Activated CD4-positive, alpha-beta T cell treated with anti-CD3 and anti-CD28 coated beads, Interleukin-2, Interleukin-6, amounts not matched to agents 100 ng/mL and 50 ng/mL, durations not matched to agents 16 hours and 8 hours (primary cell): Measurements from ENCODE around the gene L3MBTL4.
"Not testable (repeated sequence)": the region's sequence is repeated elsewhere in the genome, so short reads cannot be mapped to it uniquely, and the experiment has no call there.

ENCODE experiments used
- DNase-seq: peaks from one replicate; pipeline ENCODE4 v3.0.0-alpha.2; 2020

Gene L3MBTL4

DNA sequence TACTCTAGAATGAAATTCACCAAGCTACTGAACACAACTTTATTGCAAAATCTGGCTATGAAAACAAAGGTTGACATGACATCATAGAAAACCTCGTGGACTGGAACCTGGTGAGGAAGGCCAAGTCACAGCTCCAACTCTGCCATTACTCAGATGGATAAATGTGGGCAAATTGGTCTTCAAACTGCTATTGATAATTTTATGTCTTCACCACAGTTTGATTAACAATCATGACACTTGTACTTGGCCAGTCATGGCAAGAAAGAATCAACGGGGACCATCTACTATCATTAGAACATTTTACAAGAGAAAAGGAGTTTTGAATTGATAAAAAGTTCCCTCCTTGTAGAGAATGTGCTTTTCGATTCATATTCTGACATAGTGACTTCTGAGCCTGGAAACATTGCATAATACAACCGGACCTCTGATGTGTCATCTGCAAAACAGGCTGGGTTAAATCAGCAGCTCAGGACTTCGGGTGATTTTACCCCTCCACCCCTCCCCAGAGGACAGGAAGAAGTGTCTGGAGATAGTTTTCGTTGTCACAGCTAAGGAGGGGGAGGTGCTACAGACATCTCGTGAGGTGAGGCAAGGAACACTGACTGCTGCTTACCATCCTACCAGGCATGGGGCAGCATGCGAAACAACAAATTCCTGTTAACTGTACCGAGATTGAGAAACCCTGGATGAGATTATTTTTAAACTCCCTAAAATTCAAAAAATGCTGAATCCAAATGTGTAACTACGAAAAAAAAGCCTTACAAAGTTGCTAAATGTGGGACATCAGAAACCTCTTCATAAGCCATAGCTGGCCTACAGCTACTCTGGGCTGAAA is 8.4 kb downstream of the L3MBTL4 start:
- no peak for DNase-seq

DNA sequence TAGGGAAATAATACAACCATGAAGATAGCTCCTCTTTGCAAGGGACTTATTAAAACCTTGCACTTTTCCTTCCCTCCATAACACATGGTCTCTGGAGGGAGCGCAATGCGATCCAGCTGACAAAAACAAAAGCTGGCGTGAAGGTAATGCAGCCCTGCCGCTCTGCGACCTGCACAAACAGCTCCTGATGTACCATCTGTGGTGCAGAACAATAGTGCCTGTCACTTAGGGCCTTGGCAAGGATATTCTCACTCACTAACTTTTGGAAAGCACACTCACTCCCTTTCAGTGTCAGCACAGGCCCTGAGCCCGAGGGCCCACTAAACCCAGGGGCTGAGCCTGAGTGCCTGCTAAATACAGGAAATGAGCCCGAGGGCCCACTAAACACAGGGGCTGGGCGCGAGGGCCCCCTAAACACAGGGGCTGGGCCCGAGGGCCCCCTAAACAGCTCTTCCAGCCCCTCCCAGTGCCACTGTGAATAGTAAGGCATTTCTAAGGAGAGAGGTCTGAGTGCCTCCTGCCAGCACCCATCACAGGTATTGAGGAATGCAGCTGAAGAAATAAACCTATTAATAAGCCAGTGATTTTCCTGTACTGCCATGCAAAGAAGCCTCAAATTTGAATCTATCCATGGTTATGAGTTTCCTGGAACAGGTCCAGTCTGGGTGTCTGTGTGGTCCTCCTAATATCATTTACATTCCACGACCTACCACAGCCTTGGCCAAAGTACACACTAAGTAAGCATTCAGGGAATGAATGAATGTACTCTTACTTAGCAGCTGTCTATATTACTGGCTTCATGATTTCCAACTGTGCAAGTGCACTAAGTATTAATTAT is 9.3 kb downstream of the L3MBTL4 start:
- DNase-seq, result no peak

DNA sequence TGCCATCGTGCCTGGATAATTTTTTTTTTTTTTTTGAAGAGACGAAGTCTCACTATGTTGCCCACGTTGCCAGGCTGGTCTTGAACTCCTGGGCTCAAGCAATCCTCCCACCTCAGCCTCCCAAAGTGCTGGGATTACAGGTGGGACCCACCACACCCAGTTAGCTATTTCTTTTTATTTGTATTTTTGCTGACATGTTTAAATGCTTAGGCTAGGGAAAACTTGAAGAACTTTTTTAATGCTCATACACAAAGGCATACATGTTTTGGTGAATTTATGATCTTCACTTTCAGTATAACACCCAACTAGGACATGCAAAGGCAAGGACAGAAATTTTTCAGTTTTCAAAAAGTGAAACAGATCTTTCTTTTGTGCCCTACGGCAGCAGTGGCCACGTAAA is 9.9 kb downstream of the L3MBTL4 start:
- no peak for DNase-seq

DNA sequence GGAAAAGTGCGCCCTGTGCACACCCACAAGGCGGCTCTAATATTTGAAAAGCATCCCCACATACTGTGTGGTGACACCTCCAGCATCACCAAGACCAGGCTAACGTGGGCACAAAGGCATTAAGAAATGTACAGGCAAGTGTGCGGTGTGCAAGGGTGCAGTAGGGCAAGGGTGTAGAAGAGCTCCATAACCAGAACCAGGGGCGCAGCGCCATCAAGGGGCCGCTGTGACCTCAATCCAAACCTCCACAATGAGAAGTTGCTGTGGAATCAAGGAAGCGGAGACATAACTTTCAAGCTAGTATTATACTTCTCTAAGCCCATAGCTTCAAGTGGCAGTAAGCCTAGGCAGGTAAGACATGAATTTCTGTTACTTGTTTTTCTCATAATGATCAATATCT is 13.0 kb downstream of the L3MBTL4 start:
- no peak for DNase-seq

DNA sequence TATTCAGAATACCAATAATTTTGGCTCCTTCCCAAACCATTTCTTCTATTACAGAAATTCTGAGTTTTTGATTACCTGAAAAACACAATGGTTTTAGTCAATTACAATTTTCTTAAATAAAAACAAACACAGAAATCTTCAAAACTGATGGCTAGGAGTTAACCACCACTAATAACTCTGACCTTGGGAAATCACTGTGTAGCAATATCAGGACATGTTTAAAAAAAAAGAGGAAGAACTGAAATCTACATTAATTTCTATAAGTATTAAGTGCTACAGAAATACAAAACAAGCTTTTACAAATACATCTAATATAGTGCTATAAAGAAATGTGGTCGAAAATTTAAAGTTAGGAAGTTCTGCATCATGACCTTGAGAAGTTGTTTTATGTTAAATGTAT is 14.9 kb downstream of the L3MBTL4 start:
- no peak for DNase-seq

DNA sequence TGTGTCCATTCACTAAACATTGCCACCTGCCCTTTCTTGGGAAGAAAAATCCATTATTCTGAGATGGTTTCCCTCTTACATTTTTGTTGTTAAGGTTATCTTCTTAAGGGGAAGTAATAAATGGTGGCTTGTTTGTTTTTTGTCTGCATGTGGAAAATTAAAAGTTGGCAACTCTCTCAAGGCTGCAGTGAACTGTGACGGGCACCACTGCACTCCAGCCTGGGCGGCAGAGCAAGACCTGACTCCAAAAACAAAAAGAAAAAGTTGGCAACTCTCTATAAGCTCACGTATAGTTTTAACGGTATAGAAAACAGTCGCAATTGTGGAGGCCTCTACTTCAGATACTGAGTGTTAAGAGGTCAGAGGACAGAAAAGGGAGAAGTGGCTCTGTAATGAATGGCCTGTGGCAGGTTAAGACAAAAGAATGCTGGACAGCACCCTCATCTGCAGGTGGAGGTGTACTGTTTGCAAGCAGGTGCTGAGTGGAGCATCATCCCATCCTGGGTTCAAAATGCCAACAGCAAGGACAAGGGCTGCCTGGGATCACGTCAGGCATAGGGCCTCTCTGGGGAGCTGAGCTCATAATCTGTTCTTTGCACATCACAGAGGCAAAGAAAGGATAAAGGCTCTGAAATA is 16.7 kb downstream of the L3MBTL4 start:
- no peak for DNase-seq

DNA sequence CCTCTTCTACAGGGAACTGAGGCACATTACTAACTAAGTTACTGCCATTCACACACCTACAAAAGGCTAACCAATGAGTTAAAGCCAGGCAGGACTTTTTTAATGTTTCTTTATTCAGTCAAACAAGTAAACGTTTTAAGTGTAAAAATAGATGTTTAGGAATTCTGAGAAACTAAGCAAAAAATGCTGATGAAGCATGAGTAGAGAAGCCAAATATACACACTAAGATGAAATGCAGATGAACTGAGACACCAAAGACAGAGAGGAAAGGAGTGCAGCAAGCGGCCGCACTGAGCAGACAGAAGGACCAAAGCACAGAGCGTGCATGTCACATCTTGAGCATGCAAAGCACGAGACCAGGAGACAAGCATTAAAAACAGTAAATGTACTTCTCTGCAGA is 17.9 kb downstream of the L3MBTL4 start:
- no peak for DNase-seq

DNA sequence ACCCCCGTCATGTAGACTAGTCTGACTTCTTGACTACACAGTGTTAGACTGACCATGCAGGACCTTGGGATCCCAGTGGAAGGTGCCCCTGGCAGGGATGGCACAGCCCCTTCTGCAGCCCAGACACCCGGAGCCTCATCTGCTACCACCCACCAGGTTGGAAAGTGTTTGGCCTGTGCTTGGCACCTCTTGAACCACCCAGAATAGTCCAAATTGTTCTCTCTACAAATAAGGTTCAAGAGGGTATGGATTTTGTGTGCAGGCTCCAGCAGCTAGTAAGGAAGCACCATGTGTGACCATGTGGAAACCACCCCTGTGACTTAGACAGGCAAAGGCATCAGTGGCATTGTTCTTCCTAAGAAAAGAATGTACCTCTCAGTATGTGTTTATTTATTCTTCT is 18.4 kb downstream of the L3MBTL4 start:
- DNase-seq, result no peak

DNA sequence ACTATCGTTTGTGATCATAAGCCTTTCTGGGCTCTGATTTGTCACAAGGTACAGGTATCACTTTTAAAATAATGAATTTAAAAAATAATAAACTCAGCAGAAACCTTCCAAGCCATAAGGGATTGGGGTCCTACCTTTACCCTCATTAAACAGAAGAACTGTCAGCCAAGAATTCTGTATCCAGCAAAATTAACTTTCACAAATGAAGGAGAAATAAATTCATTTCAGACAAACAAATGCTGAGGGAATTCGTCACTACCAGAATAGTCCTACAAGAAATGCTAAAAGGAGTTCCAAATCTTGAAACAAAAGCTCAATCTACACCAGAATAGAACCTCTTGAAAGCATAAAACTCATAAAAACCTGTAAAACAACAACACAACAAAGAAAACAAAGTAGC is 25.7 kb downstream of the L3MBTL4 start:
- DNase-seq, result no peak

DNA sequence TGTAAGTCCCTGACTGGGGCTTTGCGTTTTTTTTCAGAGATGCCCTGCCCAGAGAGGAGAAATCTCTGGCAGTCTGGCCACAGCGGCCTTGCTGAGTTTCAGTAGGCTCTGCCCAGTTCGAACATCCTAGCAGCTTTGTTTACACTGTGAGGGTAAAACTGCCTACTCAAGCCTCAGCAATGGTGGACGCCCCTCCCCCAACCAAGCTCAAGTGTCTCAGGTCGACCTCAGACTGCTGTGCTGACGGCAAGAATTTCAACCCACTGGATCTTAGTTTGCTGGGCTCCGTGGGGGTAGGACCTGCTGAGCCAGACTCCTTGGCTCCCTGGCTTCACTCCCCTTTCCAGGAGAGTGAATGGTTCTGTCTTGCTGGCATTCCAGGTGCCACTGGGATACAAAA is 31.7 kb downstream of the L3MBTL4 start:
- DNase-seq, result no peak

DNA sequence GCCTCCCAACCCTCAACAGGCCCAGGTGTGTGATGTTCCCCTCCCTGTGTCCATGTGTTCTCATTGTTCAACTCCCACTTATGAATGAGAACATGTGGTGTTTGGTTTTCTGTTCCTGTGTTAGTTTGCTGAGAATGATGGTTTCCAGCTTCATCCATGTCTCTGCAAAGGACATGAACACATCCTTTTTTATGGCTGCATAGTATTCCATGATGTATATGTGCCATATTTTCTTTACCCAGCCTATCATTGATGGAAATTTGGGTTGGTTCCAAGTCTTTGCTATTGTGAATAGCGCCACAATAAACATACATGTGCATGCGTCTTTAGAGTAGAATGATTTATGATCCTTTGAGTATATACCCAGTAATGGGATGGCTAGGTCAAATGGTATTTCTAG is 37.2 kb downstream of the L3MBTL4 start:
- DNase-seq, result not testable (repeated sequence)

DNA sequence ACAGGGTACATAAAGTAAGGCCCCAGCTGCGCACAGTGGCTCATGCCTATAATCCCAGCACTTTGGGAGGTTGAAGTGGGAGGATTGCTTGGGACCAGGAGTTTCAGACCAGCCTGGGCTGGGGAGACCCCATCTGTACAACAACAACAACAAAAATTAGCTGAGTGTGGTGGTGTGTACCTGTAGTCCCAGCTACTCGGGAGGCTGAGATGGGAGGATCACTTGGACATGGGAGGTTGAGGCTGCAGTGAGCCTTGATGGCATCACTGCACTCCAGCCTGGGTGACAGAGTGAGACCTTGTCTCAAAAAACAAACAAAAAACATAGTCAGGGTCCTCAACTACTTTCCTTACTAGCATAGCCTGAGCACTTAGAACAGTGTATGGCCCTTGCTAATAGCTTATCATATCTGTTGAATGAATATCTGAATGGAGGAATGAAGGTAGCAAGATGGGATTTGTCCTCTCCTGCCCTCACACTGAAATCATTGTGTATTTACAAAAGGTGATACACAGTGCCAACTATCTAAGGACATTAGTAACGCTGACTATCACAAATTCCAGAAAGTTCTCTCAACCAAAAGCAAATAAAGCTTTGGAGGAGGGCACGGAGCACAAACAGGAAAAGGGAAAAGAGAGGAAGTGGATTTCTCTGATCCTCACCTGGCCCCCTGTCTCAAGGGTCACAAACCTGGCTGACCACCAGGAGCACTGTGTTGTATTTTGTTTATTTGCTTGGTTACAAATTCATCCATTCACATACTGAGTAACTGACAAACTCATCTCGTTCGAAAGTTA is 38.1 kb downstream of the L3MBTL4 start:
- no peak for DNase-seq

DNA sequence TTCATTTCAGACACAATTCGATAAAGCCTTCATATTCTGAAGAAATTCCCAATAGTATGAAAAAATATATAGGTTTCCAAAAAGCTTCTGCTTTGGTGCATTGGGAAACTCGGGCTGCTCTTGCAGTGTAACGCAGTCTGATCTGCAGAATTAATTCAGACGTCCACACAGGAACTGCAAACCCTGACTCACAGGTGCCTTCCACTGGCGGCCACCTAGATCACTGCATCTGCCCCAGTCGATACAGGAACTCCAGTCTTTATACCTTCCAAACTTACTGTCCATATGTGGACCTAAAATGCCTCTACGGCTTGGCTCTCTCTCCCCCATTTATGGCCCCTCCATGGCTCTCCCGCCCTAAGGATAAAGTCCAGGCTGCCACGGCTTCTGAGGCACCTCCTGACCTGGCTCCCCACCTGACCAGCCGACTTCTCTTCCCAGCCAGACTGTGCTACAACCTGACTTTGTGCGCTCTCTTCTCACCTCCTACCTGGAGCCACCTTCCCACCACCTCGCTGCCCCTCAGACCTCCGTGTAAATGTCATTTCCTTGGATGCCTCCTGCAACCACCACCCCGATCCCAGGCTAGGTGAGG is 39.7 kb downstream of the L3MBTL4 start:
- DNase-seq, result no peak

DNA sequence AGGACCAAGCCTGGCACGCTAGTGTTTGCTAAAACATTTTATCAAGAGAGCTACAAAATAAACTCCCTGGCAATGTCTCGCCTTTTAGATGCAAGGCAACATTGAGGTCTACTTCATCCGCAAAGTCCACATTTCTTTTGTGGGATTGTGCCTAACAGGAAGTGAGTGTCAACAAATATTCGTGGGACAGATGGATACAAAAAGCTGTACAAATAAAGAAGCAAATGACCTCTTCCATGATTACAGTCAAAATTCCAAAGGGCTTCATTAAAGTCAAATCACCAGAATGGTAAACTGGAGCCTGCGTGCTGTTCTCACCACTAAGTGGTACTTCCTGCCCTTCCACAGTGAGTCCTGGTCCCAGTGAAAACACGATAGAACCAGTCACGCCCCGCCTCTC is 40.4 kb downstream of the L3MBTL4 start:
- no peak for DNase-seq

DNA sequence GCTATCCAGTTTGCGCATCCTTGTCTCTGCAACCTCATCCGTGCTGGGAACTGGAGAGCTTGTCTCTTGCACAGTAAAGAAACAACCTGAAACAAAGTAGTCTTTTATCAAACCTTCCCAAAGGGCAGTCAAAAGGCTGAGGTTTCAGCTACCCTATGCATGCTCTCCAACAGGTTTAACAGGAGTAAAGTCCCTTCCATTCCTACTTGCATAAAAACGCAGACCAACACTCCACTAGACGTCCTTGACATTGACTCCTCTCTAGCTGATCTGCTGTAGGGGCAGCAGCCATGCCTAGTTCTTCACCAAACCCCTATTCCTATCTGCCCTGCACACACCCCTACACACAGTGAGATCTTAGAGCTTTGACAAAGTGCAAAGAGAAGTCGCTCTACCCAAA is 41.5 kb downstream of the L3MBTL4 start:
- DNase-seq, result no peak

DNA sequence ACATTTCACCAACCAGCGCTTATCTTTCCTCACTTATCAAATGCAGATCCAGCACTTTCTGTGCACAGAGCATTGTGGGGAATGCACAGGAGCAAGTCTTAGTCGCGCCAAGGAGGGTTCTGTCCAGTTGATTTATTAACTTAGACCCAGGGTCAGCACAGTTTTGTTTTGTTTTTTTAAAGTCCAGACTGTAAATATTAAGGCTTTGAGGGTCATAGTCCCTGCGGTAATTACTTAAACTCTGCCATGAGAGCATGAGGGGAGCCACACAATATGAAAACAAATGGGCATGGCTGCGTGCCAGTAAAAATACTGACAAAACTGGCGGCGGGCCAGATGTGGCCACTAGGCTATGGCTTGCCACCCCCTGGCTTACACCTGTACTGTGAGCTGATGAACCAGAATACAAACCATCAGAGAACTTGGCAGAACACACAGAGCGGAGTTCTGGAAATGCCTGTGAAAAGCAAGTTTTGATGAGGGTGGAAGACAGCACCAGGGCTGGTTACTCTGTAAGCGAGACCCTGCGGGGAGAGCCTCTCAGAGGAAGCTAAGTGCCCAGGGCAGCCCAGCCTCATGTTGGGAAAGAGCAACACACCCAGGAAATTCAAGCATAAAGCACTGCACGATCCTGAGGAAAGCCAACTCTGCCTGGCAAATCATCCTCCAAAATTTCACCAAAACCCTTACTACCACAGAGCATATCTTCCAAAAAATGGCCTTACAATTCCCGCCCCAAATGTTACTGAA is 43.6 kb downstream of the L3MBTL4 start:
- no peak for DNase-seq

DNA sequence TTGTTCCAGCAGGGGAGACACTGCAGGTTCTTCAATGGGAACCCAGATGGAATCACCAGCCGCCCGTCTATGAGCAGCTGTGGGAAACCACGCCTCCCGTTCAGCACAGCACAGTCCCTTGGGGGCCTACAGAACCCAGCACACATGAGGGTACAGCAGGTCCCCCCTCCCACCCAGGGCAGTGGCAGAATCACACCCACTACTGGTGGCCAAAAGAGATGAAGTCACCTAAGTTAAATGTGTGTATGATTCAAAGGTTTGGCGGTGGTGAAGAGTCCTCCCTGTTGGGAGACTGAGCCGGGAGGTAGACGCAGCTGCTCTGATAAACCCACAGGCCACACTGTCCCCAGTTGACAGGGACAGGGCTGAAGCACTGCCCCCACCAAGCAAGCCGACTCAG is 44.3 kb downstream of the L3MBTL4 start:
- no peak for DNase-seq

DNA sequence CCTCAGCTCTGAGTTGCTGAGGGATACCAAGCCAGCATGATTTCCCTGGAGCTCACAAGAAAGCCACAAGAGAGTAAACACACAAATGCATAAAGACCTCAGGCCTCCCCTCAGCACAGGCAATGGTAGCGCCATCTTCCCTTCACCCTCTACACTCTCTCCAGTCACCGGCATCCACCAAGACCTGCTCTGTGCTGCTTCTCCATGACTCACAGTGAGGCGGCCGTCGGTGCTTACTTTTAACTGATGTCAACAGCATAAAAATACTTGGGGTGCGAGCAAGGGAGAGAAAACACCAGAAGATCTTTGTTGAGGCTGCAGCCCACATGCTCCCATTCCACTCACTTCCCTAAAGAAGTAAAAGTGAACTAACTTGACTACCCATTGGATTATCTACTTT is 46.7 kb downstream of the L3MBTL4 start:
- no peak for DNase-seq

DNA sequence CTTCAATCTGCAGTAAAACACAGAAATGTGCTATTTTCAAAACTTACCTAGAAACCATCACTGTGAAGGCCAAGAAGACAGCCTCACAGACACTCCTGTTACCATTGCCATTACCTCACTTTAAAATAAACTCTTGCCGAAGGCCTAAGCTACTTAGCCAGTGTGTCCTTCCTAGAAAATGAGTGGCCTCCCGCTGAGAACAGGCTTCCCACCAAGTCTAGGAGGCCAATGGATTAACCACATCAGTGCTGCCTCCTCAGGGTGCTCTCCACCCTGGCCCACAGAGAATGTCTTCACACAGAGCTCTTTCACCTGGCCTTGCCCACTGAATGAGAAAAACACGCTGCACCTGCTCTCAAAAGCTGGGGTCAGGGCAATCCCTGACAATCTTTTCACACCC is 47.5 kb downstream of the L3MBTL4 start:
- DNase-seq, result no peak

DNA sequence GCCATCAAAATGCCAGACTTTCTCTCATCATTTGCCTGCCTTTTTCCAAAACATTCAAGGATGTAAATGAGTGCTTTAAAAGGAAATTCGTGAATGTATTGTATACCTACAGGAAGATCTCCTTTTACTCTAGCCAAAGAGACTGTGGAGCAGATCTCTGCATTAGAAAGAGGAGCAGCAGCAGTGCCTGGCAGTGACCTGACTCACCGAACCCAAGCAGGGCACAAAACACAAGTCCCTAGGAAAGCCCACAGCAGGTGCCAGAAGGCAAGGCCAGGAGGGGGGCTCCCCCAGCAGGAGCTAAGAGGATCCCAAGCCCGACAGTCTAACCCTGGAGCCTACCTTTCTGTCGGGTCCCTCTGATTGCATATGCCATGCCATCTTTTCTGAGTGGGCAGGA is 47.9 kb downstream of the L3MBTL4 start:
- DNase-seq, result no peak

DNA sequence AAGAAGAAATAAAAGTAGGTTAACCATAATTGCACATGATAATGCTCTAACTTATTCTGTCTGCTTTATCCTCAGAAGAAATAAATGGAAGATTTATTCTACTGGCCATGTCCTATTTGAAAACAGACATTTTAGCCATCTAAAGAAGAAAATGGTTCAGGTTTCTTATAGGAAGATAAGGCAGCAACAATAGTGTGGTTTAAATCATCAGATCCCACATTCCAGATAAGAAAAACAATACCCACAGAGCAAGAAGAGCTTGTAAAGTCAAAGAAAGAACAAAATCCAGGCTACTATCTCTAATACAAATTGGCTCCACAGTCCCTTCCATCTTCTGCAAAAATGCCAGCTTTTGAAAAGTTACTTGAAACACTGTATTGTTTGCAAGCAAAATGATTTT is 49.3 kb downstream of the L3MBTL4 start:
- DNase-seq, result no peak

DNA sequence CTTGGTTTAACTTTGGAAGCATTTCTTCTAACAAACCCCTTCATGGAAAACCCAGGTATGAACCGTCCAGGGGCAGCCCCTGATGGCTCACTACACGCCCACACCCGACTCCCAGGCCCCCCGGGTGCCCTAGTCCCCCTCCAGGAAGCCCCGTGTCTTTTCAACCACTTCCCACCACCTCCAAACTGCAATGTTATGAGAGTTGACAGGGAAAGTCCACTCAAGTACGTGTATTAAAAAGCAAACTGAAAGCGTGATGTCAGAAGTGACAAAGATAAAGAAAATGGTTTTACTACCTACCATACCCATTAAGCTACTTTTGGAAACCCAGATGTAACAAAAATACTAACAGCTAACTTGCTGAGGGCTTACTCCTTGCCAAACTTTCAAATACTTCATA is 51.5 kb downstream of the L3MBTL4 start:
- no peak for DNase-seq
